ENCODE data around the gene CCDC175.

DNA sequence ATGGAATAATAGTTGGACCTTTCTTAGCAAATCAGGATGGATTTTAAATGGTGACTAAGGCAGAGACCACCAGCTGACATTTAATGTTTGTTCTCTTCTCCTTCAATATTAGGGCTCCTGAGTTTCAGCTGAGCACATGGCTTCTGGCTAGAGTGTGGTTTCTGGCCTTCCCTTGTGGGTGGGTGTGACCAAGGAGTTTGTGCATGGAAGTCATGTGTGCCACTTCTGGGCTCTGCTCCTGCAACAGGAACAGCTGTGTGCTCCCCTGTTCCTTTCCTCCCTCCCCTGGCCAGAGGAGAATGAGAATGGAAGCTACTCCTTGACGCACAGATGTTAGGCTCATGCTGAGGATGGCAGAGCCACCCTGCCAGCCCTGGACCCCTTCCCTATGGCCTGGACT is 44.2 kb downstream of the CCDC175 start:
- TF ChIP-seq, protein P1, sequence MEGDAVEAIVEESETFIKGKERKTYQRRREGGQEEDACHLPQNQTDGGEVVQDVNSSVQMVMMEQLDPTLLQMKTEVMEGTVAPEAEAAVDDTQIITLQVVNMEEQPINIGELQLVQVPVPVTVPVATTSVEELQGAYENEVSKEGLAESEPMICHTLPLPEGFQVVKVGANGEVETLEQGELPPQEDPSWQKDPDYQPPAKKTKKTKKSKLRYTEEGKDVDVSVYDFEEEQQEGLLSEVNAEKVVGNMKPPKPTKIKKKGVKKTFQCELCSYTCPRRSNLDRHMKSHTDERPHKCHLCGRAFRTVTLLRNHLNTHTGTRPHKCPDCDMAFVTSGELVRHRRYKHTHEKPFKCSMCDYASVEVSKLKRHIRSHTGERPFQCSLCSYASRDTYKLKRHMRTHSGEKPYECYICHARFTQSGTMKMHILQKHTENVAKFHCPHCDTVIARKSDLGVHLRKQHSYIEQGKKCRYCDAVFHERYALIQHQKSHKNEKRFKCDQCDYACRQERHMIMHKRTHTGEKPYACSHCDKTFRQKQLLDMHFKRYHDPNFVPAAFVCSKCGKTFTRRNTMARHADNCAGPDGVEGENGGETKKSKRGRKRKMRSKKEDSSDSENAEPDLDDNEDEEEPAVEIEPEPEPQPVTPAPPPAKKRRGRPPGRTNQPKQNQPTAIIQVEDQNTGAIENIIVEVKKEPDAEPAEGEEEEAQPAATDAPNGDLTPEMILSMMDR (IDR thresholded peaks at IDR 0.05 in 2 of 3, conservative IDR thresholded peaks at IDR 0.05 in 1 of 3; ENCODE audit: borderline replicate concordance in 1 of 3, insufficient read depth in 1 of 3, low read depth in 2 of 3, low read length in 2 of 3): no peak
- TF ChIP-seq ELF1 (IDR thresholded peaks at IDR 0.05; ENCODE audit: borderline replicate concordance, low read depth) (no peak), RAD21 (IDR thresholded peaks at IDR 0.05; ENCODE audit: low read depth) (no peak), YY1 (IDR thresholded peaks at IDR 0.05; ENCODE audit: extremely low read depth, insufficient replicate concordance, low read depth, low read length) (no peak), POLR2AphosphoS5 (IDR thresholded peaks at IDR 0.05; ENCODE audit: low read depth, low read length) (no peak), EZH2 (IDR thresholded peaks at IDR 0.05) (no peak), JUND (IDR thresholded peaks at IDR 0.05) (no peak), ZNF274 (IDR thresholded peaks at IDR 0.05; ENCODE audit: low read depth, low read length) (no peak), CEBPB (IDR thresholded peaks at IDR 0.05; ENCODE audit: low read depth) (no peak)
- TF ChIP-seq, protein P2, sequence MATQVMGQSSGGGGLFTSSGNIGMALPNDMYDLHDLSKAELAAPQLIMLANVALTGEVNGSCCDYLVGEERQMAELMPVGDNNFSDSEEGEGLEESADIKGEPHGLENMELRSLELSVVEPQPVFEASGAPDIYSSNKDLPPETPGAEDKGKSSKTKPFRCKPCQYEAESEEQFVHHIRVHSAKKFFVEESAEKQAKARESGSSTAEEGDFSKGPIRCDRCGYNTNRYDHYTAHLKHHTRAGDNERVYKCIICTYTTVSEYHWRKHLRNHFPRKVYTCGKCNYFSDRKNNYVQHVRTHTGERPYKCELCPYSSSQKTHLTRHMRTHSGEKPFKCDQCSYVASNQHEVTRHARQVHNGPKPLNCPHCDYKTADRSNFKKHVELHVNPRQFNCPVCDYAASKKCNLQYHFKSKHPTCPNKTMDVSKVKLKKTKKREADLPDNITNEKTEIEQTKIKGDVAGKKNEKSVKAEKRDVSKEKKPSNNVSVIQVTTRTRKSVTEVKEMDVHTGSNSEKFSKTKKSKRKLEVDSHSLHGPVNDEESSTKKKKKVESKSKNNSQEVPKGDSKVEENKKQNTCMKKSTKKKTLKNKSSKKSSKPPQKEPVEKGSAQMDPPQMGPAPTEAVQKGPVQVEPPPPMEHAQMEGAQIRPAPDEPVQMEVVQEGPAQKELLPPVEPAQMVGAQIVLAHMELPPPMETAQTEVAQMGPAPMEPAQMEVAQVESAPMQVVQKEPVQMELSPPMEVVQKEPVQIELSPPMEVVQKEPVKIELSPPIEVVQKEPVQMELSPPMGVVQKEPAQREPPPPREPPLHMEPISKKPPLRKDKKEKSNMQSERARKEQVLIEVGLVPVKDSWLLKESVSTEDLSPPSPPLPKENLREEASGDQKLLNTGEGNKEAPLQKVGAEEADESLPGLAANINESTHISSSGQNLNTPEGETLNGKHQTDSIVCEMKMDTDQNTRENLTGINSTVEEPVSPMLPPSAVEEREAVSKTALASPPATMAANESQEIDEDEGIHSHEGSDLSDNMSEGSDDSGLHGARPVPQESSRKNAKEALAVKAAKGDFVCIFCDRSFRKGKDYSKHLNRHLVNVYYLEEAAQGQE (IDR thresholded peaks at IDR 0.05; ENCODE audit: low read depth): no peak

Data from HCT116 (cell line).